CD4-positive, alpha-beta T cell (primary cell): Measurements from ENCODE around the gene THOC7. TPM values are rescaled to one million over a fixed set of nuclear protein-coding genes. Genes with fewer than 3 reads are reported as not detected.

Experiments used
- ATAC-seq: fragments of 200-7000 bp; cut with Tn5 transposase; one replicate; pipeline ENCODE4 v1.10.0; 2022; ENCODE audit warnings: mild to moderate bottlenecking; ENCODE audit not compliant: poor library complexity
- CTCF ChIA-PET: fragments of 350-600 bp; sonication (Branson Sonifier 250); formaldehyde crosslinking; loops from one replicate; lab custom pipeline; 2021; ENCODE audit warnings: antibody characterized with exemption, inconsistent platforms; lab: Charles Lee
- POLR2A ChIA-PET: fragments of 350-600 bp; sonication (Branson Sonifier 250); formaldehyde crosslinking; loops from one replicate; lab custom pipeline; 2021; ENCODE audit warnings: antibody characterized with exemption, inconsistent platforms; lab: Charles Lee
- DNase-seq, 14 experiments: peaks; one replicate each; pipeline ENCODE4 v3.0.0-alpha.2; 2013 to 2020; ENCODE audit warnings: mixed read lengths in 2 of 14
- H3K27ac ChIP-seq, 2 donors: one replicate each; pipeline versions ENCODE4 v1.5.1 to v1.7.0; 2013; ENCODE audit warnings: low read length in 2 of 2, low read depth in 1 of 2, mild to moderate bottlenecking in 1 of 2
- H3K27me3 ChIP-seq, 2 experiments: 1 replicate in 1 of 2; 2 replicates in 1 of 2; pipeline versions ENCODE4 v1.6.1 to v1.7.0; 2013; ENCODE audit warnings: low read length in 2 of 2, control low read depth in 1 of 2, mild to moderate bottlenecking in 1 of 2, moderate library complexity in 1 of 2; ENCODE audit not compliant: insufficient read depth in 2 of 2, control insufficient read depth in 1 of 2
- H3K36me3 ChIP-seq: one replicate; pipeline ENCODE4 v1.6.1; 2013; ENCODE audit warnings: low read length, control low read depth; ENCODE audit not compliant: insufficient read depth
- H3K4me1 ChIP-seq: one replicate; pipeline ENCODE4 v1.6.1; 2013; ENCODE audit warnings: low read length, control low read depth; ENCODE audit not compliant: insufficient read depth
- H3K4me3 ChIP-seq: one replicate; pipeline ENCODE4 v1.5.1; 2013; ENCODE audit warnings: mild to moderate bottlenecking, low read length, moderate library complexity
- H3K9me3 ChIP-seq, 2 experiments: 1 replicate in 1 of 2; 2 replicates in 1 of 2; pipeline versions ENCODE4 v1.6.1 to v1.7.0; 2013; ENCODE audit warnings: low read length in 2 of 2, mild to moderate bottlenecking in 2 of 2, control low read depth in 1 of 2, moderate library complexity in 1 of 2; ENCODE audit not compliant: control insufficient read depth in 1 of 2, insufficient read depth in 1 of 2
- H3K27ac Mint-ChIP-seq: one replicate; pipeline ENCODE4 v1.8.0; 2020; ENCODE audit warnings: mixed read lengths
- H3K27me3 Mint-ChIP-seq: one replicate; pipeline ENCODE4 v1.8.0; 2021; ENCODE audit warnings: mixed read lengths
- H3K36me3 Mint-ChIP-seq: one replicate; pipeline ENCODE4 v1.8.0; 2021; ENCODE audit warnings: low read depth, mixed read lengths
- H3K4me1 Mint-ChIP-seq: one replicate; pipeline ENCODE4 v1.8.0; 2021; ENCODE audit warnings: low read depth, mixed read lengths
- H3K4me3 Mint-ChIP-seq: one replicate; pipeline ENCODE4 v1.8.0; 2020; ENCODE audit warnings: mild to moderate bottlenecking, mixed read lengths
- H3K9me3 Mint-ChIP-seq: one replicate; pipeline ENCODE4 v1.8.0; 2020; ENCODE audit warnings: mixed read lengths
- intact Hi-C, 2 experiments: fragments of 100-400 bp; cut with DNase I in 1 of 2; cut with micrococcal nuclease in 1 of 2; formaldehyde crosslinking; loops; one replicate each; pipeline versions ENCODE4 v1.15.1 to v1.9.0; 2023 to 2025; cut with DNase I, micrococcal nuclease
- total RNA-seq, 174 experiments: library from RNA in 2 of 174; stranded (reverse) in 2 of 174; gene quantifications; one replicate each; pipeline ENCODE4 v1.2.3 and lab custom pipeline; 2021 to 2026
- TF ChIP-seq, protein P1 (sequence below): fragments of 200-600 bp; IDR thresholded peaks from one replicate; pipeline ENCODE4 v1.8.0; 2022; ENCODE audit warnings: antibody characterized with exemption, mild to moderate bottlenecking

THOC7 gene
- total RNA-seq, 2 experiments from 2014 or later: 21.6 to 23.7 TPM

- Histone ChIP-seq H3K27me3 (no peaks in the 10 kb centered on the region), H3K9me3 (no peaks in the 10 kb centered on the region), H3K27ac (no peak overlapping the region), H3K4me3 (no peak overlapping the region), H3K36me3 (no peaks in the 10 kb centered on the region), H3K4me1 (no peaks in the 10 kb centered on the region)
- TF ChIP-seq, protein P1, sequence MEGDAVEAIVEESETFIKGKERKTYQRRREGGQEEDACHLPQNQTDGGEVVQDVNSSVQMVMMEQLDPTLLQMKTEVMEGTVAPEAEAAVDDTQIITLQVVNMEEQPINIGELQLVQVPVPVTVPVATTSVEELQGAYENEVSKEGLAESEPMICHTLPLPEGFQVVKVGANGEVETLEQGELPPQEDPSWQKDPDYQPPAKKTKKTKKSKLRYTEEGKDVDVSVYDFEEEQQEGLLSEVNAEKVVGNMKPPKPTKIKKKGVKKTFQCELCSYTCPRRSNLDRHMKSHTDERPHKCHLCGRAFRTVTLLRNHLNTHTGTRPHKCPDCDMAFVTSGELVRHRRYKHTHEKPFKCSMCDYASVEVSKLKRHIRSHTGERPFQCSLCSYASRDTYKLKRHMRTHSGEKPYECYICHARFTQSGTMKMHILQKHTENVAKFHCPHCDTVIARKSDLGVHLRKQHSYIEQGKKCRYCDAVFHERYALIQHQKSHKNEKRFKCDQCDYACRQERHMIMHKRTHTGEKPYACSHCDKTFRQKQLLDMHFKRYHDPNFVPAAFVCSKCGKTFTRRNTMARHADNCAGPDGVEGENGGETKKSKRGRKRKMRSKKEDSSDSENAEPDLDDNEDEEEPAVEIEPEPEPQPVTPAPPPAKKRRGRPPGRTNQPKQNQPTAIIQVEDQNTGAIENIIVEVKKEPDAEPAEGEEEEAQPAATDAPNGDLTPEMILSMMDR: no peak
- POLR2A ChIA-PET: no interaction called here
- no peaks in the 10 kb centered on the region for H3K9me3 Mint-ChIP-seq
- intact Hi-C loops: no loop called here
- no peaks in the 10 kb centered on the region for H3K36me3 Mint-ChIP-seq
- H3K4me3 Mint-ChIP-seq: no peak overlapping the region
- no peak for ATAC-seq
- peaks cover 14% of the 10 kb centered on the region for H3K27me3 Mint-ChIP-seq
- no peak for DNase-seq
- no peaks in the 10 kb centered on the region for H3K4me1 Mint-ChIP-seq
- CTCF ChIA-PET: interaction anchor here (1.4 kb wide), 1 partner anchor 36 kb away, joined by 3 read pairs; no protein-coding TSS in a partner anchor
- no peak overlapping the region for H3K27ac Mint-ChIP-seq
Measured at GRCh38 chr3:63791974-63792373, 71.6 kb downstream of the THOC7 start.

Other genes starting within 250 kb of the THOC7 start
- not detected for gene SNTN, start 211.1 kb downstream of the THOC7 start, total RNA-seq
- gene C3orf49, start 44.5 kb downstream of the THOC7 start, total RNA-seq: not detected
- 100 to 1,000 TPM; 289 to 304 TPM for gene ATXN7, start 62 bp upstream of the THOC7 start, total RNA-seq
- gene SCAANT1, start 48.6 kb upstream of the THOC7 start, total RNA-seq: 1 to 10 TPM; 1.4 to 2.1 TPM
- gene PSMD6, start 159.7 kb upstream of the THOC7 start, total RNA-seq: 100 to 1,000 TPM; 119 to 126 TPM